ENCODE data around the gene CARMIL1.

CARMIL1 gene

GRCh38 chr6:25340431-25341202, 61.4 kb downstream of the CARMIL1 start:
- DNase-seq, result no peak

- DNase-seq, result no peak
These were observed 62.0 kb downstream of the CARMIL1 start for GRCh38 chr6:25341203-25341552.

- no peak for DNase-seq
These were observed 62.9 kb downstream of the CARMIL1 start for GRCh38 chr6:25341923-25342619.

- no peak for DNase-seq
These were observed 63.6 kb downstream of the CARMIL1 start for GRCh38 chr6:25342802-25343201.

- no peak for DNase-seq
These were observed 64.8 kb downstream of the CARMIL1 start for GRCh38 chr6:25343984-25344383.

GRCh38 chr6:25344827-25345226, 65.7 kb downstream of the CARMIL1 start:
- no peak for DNase-seq

- DNase-seq, result no peak
These were observed 66.9 kb downstream of the CARMIL1 start for GRCh38 chr6:25346064-25346463.

- no peak for DNase-seq
These were observed 71.4 kb downstream of the CARMIL1 start for GRCh38 chr6:25350573-25350972.

- no peak for DNase-seq
These were observed 72.3 kb downstream of the CARMIL1 start for GRCh38 chr6:25351485-25351884.

- DNase-seq, result no peak
These were observed 73.1 kb downstream of the CARMIL1 start for GRCh38 chr6:25352285-25352684.

- no peak for DNase-seq
These were observed 75.1 kb downstream of the CARMIL1 start for GRCh38 chr6:25354078-25354932.

- no peak for DNase-seq
These were observed 80.2 kb downstream of the CARMIL1 start for GRCh38 chr6:25359191-25359861.

- DNase-seq, result no peak
These were observed 80.7 kb downstream of the CARMIL1 start for GRCh38 chr6:25359891-25360290.

GRCh38 chr6:25360621-25361020, 81.4 kb downstream of the CARMIL1 start:
- no peak for DNase-seq

- no peak for DNase-seq
These were observed 84.3 kb downstream of the CARMIL1 start for GRCh38 chr6:25363427-25363826.

- no peak for DNase-seq
These were observed 86.0 kb downstream of the CARMIL1 start for GRCh38 chr6:25365154-25365553.

GRCh38 chr6:25366903-25367545, 87.8 kb downstream of the CARMIL1 start:
- DNase-seq, result peak; percentile 31

GRCh38 chr6:25369036-25369432, 89.9 kb downstream of the CARMIL1 start:
- DNase-seq, result no peak

- no peak for DNase-seq
These were observed 90.4 kb downstream of the CARMIL1 start for GRCh38 chr6:25369433-25370177.

GRCh38 chr6:25370178-25371036, 91.2 kb downstream of the CARMIL1 start:
- no peak for DNase-seq

GRCh38 chr6:25371037-25371347, 91.8 kb downstream of the CARMIL1 start:
- DNase-seq, result no peak
